HepG2 (cell line): ENCODE data around the gene AKNA. TPM values are rescaled to one million over a fixed set of nuclear protein-coding genes. Genes with fewer than 3 reads are reported as not detected.

Experiments
- ATAC-seq: fragments of 200-7000 bp; cut with Tn5 transposase; 3 replicates; pipeline ENCODE4 v1.9.1; 2020; ENCODE audit warnings: mild to moderate bottlenecking, moderate library complexity
- BruUV-seq: library from RNA; stranded (reverse); fragments of 400-500 nt; replicated peaks from 2 replicates; lab custom pipeline; 2021; lab: Mats Ljungman, UMichigan
- CTCF ChIA-PET: fragments of 300-600 bp; formaldehyde crosslinking; extraction: SDS; loops from one replicate; lab custom pipeline; 2021; ENCODE audit warnings: low total read pairs, inconsistent platforms, low intra/inter-chr PET ratio; lab: Yijun Ruan, JAX
- POLR2A ChIA-PET: fragments of 350-600 bp; sonication (Branson Sonifier 250); formaldehyde crosslinking; loops from one replicate; lab custom pipeline; 2020; ENCODE audit warnings: antibody characterized with exemption, inconsistent platforms; lab: Yijun Ruan, JAX
- DNase-seq: peaks from one replicate; pipeline ENCODE4 v3.0.0-alpha.2; 2015; ENCODE audit warnings: low spot score
- FAIRE-seq: peaks from 3 replicates; lab custom pipeline; 2011; peaks lifted over from hg19 to GRCh38; lab: Jason Lieb, UNC
- H2AFZ ChIP-seq: one replicate; pipeline ENCODE4 v1.6.1; 2011; ENCODE audit warnings: low read length, inconsistent platforms
- H3K27ac ChIP-seq: fragments of 300-600 bp; 3 replicates; pipeline ENCODE4 v1.8.0; 2011; ENCODE audit warnings: mixed run types, mild to moderate bottlenecking, mixed read lengths, low read length, inconsistent platforms; ENCODE audit not compliant: insufficient read depth; ENCODE audit errors: extremely low read length
- H3K27me3 ChIP-seq, 2 experiments: fragments of 200-600 bp in 1 of 2; 2 replicates in 1 of 2; 3 replicates in 1 of 2; pipeline versions ENCODE4 v1.6.0 to v1.8.0; 2011; ENCODE audit warnings: low read length in 2 of 2, mild to moderate bottlenecking in 2 of 2, moderate library complexity in 2 of 2, inconsistent platforms in 1 of 2; ENCODE audit not compliant: insufficient read depth in 2 of 2, control insufficient read depth in 1 of 2
- H3K36me3 ChIP-seq, 2 experiments: fragments of 200-600 bp in 1 of 2; replicated peaks in 1 of 2; 2 replicates in 1 of 2; 3 replicates in 1 of 2; pipeline versions ENCODE4 v1.5.1 to v1.8.0; 2011; ENCODE audit warnings: low read length in 2 of 2, inconsistent platforms in 1 of 2; ENCODE audit not compliant: insufficient read depth in 2 of 2, control insufficient read depth in 1 of 2
- H3K4me1 ChIP-seq: 2 replicates; pipeline ENCODE4 v1.5.1; 2012; ENCODE audit warnings: low read length, inconsistent platforms; ENCODE audit not compliant: insufficient read depth
- H3K4me2 ChIP-seq: 2 replicates; pipeline ENCODE4 v1.6.0; 2011; ENCODE audit warnings: low read depth, low read length, inconsistent platforms
- H3K4me3 ChIP-seq, 3 experiments: fragments of 200-600 bp in 1 of 3; sonication (generic), shearing (Covaris generic) in 1 of 3; replicated peaks in 1 of 3; 2 replicates each; pipeline ENCODE4 v1.5.1; 2011 to 2016; ENCODE audit warnings: low read length in 3 of 3, inconsistent platforms in 2 of 3, low read depth in 2 of 3, mild to moderate bottlenecking in 2 of 3, control low read depth in 1 of 3, mixed read lengths in 1 of 3; ENCODE audit not compliant: insufficient read depth in 1 of 3
- H3K79me2 ChIP-seq: one replicate; pipeline ENCODE4 v1.6.1; 2011; ENCODE audit warnings: low read length, inconsistent platforms; ENCODE audit not compliant: insufficient read depth
- H3K9ac ChIP-seq: 2 replicates; pipeline ENCODE4 v1.6.0; 2011; ENCODE audit warnings: mild to moderate bottlenecking, low read depth, low read length, inconsistent platforms; ENCODE audit not compliant: insufficient read depth
- H3K9me3 ChIP-seq: 2 replicates; pipeline ENCODE4 v1.5.1; 2012; ENCODE audit warnings: mild to moderate bottlenecking, low read length
- H4K20me1 ChIP-seq: 2 replicates; pipeline ENCODE4 v1.6.0; 2011; ENCODE audit warnings: inconsistent platforms, mild to moderate bottlenecking, low read length, moderate library complexity; ENCODE audit not compliant: insufficient read depth
- GMEB2 ChIP-seq: IDR thresholded peaks from 2 replicates; pipeline ENCODE4 v1.6.1; 2016; ENCODE audit warnings: missing biosample characterization, missing genetic modification reagents, low read depth
- MYPOP ChIP-seq: sonication (generic); formaldehyde crosslinking; IDR thresholded peaks from 2 replicates; pipeline ENCODE4 v1.8.1; 2023; ENCODE audit warnings: mild to moderate bottlenecking, moderate library complexity, missing genetic modification reagents
- PATZ1 ChIP-seq: sonication (generic); formaldehyde crosslinking; IDR thresholded peaks from 2 replicates; pipeline ENCODE4 v1.4.0; 2020; ENCODE audit warnings: missing genetic modification reagents
- SAP130 ChIP-seq: IDR thresholded peaks from 2 replicates; pipeline ENCODE4 v1.6.1; 2016; ENCODE audit warnings: low read depth
- ZNF317 ChIP-seq: sonication (generic); formaldehyde crosslinking; IDR thresholded peaks from 2 replicates; pipeline ENCODE4 v1.5.0; 2020; ENCODE audit warnings: mild to moderate bottlenecking, missing genetic modification reagents
- WGBS: methylation state at CpG from one replicate; pipeline ENCODE4 v1.1.6; 2017; ENCODE audit warnings: low lambda C conversion rate; 5-methylcytosine and 5-hydroxymethylcytosine counted together
- in situ Hi-C: cut with HindIII; loops from 2 replicates; pipeline ENCODE4 v1.10.0; 2017; ENCODE audit warnings: low pct_unique_long_range_greater_than_20kb; ENCODE audit not compliant: extremely low pct_ligation_motif_present
- intact Hi-C: fragments of 100-400 bp; cut with micrococcal nuclease; formaldehyde crosslinking; loops from one replicate; pipeline ENCODE4 v1.10.0; 2022; ENCODE audit not compliant: unreplicated experiment
- polyA plus RNA-seq, 8 experiments: library from polyadenylated mRNA; depleted of rRNA in 3 of 8; stranded (reverse) in 7 of 8; unstranded in 1 of 8; fragments of >200 nt; fragmentation: Illumina TruSeq in 4 of 8; extraction: Trizol in 4 of 8; gene quantifications; 2 replicates each; pipeline versions ENCODE4 v1.2.1 to v1.2.3, GENCODE V29; 2011 to 2016; ENCODE audit warnings: low read depth in 4 of 8, missing spikeins in 1 of 8, mixed read lengths in 1 of 8; ENCODE audit not compliant: insufficient read depth in 1 of 8
- total RNA-seq, 5 experiments: library from RNA; depleted of rRNA; stranded (reverse); fragments of >200 nt; fragmentation: Illumina TruSeq; extraction: Trizol; gene quantifications; 2 replicates each; pipeline ENCODE4 v1.2.3, GENCODE V29; 2016; ENCODE audit warnings: low read depth in 1 of 5
- TF ChIP-seq, protein P1 (sequence below): sonication (generic); formaldehyde crosslinking; IDR thresholded peaks from 2 replicates; pipeline ENCODE4 v1.4.0; 2020; ENCODE audit warnings: mild to moderate bottlenecking, missing genetic modification reagents

AKNA gene
- total and polyA plus RNA-seq, 2 of the 13 experiments (the other 11 are each of a cell fraction or from before 2014, with no cell fraction given): 3.0 to 3.1 TPM

DNA sequence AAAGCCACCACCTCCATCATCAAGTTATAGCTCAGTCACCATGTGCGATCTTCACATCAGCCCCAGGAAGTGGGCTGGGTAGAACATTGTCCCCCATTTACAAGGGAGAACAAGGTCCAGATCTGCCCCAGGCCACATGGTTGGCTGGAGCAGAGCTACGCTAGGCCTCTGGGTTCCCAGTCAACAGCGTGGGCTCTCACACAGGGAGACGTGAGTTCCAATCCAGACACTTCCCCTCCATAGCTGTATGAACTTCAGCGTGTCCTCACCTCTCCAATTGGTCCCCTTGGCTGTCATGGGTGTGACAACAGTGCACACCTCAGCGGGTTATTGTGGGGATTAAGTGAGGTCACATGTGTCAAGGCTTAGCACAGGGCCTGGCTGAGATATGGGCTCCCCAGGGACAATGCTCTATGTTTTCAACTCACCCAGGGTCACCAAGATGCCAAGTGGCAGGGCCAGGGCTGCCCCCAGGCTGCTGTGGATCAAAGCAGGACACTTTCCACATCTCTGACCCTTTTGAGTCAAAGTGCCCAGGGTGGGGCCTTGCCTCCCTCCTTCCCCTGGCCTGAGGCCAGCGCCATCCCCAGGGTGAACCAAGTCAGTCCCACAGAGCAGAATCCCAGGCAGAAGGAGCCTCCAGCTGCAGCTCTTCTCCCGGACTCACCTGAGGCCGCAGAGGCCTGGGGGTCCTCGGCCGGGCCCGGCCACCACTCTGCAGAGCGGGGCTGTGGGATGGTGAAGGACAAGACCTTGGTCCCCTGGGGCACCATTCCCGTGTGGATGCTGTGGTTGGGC is 19.8 kb downstream of the AKNA start (continued):
- TF ChIP-seq, protein P1, sequence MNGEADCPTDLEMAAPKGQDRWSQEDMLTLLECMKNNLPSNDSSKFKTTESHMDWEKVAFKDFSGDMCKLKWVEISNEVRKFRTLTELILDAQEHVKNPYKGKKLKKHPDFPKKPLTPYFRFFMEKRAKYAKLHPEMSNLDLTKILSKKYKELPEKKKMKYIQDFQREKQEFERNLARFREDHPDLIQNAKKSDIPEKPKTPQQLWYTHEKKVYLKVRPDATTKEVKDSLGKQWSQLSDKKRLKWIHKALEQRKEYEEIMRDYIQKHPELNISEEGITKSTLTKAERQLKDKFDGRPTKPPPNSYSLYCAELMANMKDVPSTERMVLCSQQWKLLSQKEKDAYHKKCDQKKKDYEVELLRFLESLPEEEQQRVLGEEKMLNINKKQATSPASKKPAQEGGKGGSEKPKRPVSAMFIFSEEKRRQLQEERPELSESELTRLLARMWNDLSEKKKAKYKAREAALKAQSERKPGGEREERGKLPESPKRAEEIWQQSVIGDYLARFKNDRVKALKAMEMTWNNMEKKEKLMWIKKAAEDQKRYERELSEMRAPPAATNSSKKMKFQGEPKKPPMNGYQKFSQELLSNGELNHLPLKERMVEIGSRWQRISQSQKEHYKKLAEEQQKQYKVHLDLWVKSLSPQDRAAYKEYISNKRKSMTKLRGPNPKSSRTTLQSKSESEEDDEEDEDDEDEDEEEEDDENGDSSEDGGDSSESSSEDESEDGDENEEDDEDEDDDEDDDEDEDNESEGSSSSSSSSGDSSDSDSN (CRISPR knock-in tag): no peak
- no peak for TF ChIP-seq GMEB2 (CRISPR knock-in tag)
- no peak for TF ChIP-seq SAP130 (CRISPR knock-in tag)
- no peak for TF ChIP-seq ZNF317 (CRISPR knock-in tag)
- TF ChIP-seq MYPOP (CRISPR knock-in tag): no peak
- TF ChIP-seq, all 625 proteins: peak for 0

- intact Hi-C loops: no loop called here
- WGBS: 79% methylated on average over 2 of the region's 6 CpGs
- POLR2A ChIA-PET: no interaction called here
Observed at GRCh38 chr9:114367366-114367765, 20.4 kb downstream of the AKNA start.

More at GRCh38 chr9:114367366-114367765, 20.4 kb downstream of the AKNA start:
- no TSS peak for BruUV-seq
- no peaks in the 10 kb centered on the region for H4K20me1 ChIP-seq
- CTCF ChIA-PET: no interaction called here
- no peak overlapping the region for H3K27ac ChIP-seq
- H3K9me3 ChIP-seq: no peaks in the 10 kb centered on the region
- H3K4me2 ChIP-seq: no peak overlapping the region
- H3K27me3 ChIP-seq: no peaks in the 10 kb centered on the region
- no peak overlapping the region for H3K4me3 ChIP-seq
- H3K79me2 ChIP-seq: no peaks in the 10 kb centered on the region
- H3K36me3 ChIP-seq: peaks cover 0 to 13% of the 10 kb centered on the region in 2 experiments; a peak in 2 of 5 replicates
- ATAC-seq (no peak), FAIRE-seq (no peak), DNase-seq (no peak)
- no peak for TF ChIP-seq PATZ1 (CRISPR knock-in tag)
- in situ Hi-C loops: no loop called here
- H3K4me1 ChIP-seq: peaks cover 14% of the 10 kb centered on the region
- no peak overlapping the region for H3K9ac ChIP-seq
- no peak overlapping the region for H2AFZ ChIP-seq
